HG02678 (cell line): ENCODE data around the gene CFAP221.
A peak's percentile ranks its signal among the peaks of the same experiment; 100 is the strongest.

ENCODE experiments used
- ATAC-seq: cut with Tn5 transposase; IDR thresholded peaks from one replicate; pipeline ENCODE4 v1.9.1; 2021; ENCODE audit warnings: mild to moderate bottlenecking, moderate library complexity; ENCODE audit not compliant: unreplicated experiment

The CFAP221 gene

GRCh38 chr2:119536211-119536610, 8.0 kb upstream of the CFAP221 start:
- ATAC-seq, result no peak

- no peak for ATAC-seq
These were observed 7.5 kb upstream of the CFAP221 start for GRCh38 chr2:119536707-119537106.

GRCh38 chr2:119537792-119538191, 6.5 kb upstream of the CFAP221 start:
- ATAC-seq, result no peak

GRCh38 chr2:119541476-119541875, 2.8 kb upstream of the CFAP221 start:
- ATAC-seq, result no peak

- ATAC-seq, result no peak
These were observed 758 bp downstream of the CFAP221 start for GRCh38 chr2:119544939-119545475.

- ATAC-seq, result no peak
These were observed 1.7 kb downstream of the CFAP221 start for GRCh38 chr2:119545754-119546446.

- ATAC-seq, result no peak
These were observed 2.2 kb downstream of the CFAP221 start for GRCh38 chr2:119546447-119546767.

- no peak for ATAC-seq
These were observed 4.4 kb downstream of the CFAP221 start for GRCh38 chr2:119548516-119549120.

- no peak for ATAC-seq
These were observed 5.0 kb downstream of the CFAP221 start for GRCh38 chr2:119549241-119549640.

GRCh38 chr2:119550346-119550745, 6.1 kb downstream of the CFAP221 start:
- no peak for ATAC-seq

GRCh38 chr2:119550856-119551255, 6.6 kb downstream of the CFAP221 start:
- ATAC-seq, result no peak

- ATAC-seq, result no peak
These were observed 8.7 kb downstream of the CFAP221 start for GRCh38 chr2:119552902-119553301.

GRCh38 chr2:119553687-119554344, 9.6 kb downstream of the CFAP221 start:
- no peak for ATAC-seq

GRCh38 chr2:119565481-119565880, 21.2 kb downstream of the CFAP221 start:
- no peak for ATAC-seq

GRCh38 chr2:119567292-119567691, 23.0 kb downstream of the CFAP221 start:
- ATAC-seq, result no peak

- peak; percentile 97 for ATAC-seq
These were observed 30.0 kb downstream of the CFAP221 start for GRCh38 chr2:119574108-119574815.

GRCh38 chr2:119574864-119575263, 30.6 kb downstream of the CFAP221 start:
- no peak for ATAC-seq

GRCh38 chr2:119575439-119575838, 31.2 kb downstream of the CFAP221 start:
- ATAC-seq, result no peak

- no peak for ATAC-seq
These were observed 35.4 kb downstream of the CFAP221 start for GRCh38 chr2:119579424-119580295.

GRCh38 chr2:119580550-119581072, 36.4 kb downstream of the CFAP221 start:
- ATAC-seq, result no peak
